H1 (cell line): ENCODE results near the gene MOB2. TPM values are rescaled to one million over a fixed set of nuclear protein-coding genes. Genes with fewer than 3 reads are reported as not detected.

Source experiments
- ATF3 ChIP-seq: IDR thresholded peaks from 2 replicates; pipeline ENCODE4 v1.6.1; 2011; ENCODE audit warnings: low read depth, mild to moderate bottlenecking, low read length; ENCODE audit not compliant: insufficient read depth
- CBX5 ChIP-seq: fragments of 300-800, 300-1000 bp; sonication (generic); IDR thresholded peaks from 2 replicates; pipeline ENCODE4 v1.7.1; 2016; ENCODE audit warnings: antibody characterized with exemption, low read length, low read depth
- CREB1 ChIP-seq: IDR thresholded peaks from 2 replicates; pipeline ENCODE4 v1.6.1; 2012; ENCODE audit warnings: inconsistent platforms
- EZH2 ChIP-seq: fragments of 200-600 bp; sonication (generic); IDR thresholded peaks from 2 replicates; pipeline ENCODE4 v1.7.1; 2012; ENCODE audit warnings: low read depth, mild to moderate bottlenecking, moderate library complexity, low read length, inconsistent platforms; ENCODE audit not compliant: severe bottlenecking
- KDM1A ChIP-seq: fragments of 200-600, 300-600 bp; sonication (generic); IDR thresholded peaks from 2 replicates; pipeline ENCODE4 v1.7.1; 2016; ENCODE audit warnings: mild to moderate bottlenecking, low read length, borderline replicate concordance
- polyA plus RNA-seq, 7 experiments: library from polyadenylated mRNA; depleted of rRNA in 3 of 7; stranded (reverse) in 5 of 7; unstranded in 2 of 7; fragments of >200 nt in 5 of 7; fragments of 200-250 nt in 2 of 7; gene quantifications; 1 replicate in 5 of 7; 2 replicates in 1 of 7; 4 replicates in 1 of 7; pipeline versions ENCODE4 v1.2.1 to v1.2.3, GENCODE V29; 2011 to 2013; ENCODE audit warnings: missing spikeins in 2 of 7, mixed read lengths in 2 of 7
- total RNA-seq: library from RNA; stranded (reverse); fragmentation: NEBNext Ultra II Directional; extraction: Animal tissue kit (Norgen Biotek cat#: 25700); gene quantifications from 2 replicates; pipeline ENCODE4 v1.2.1, GENCODE V29; 2021

MOB2 gene
- total and polyA plus RNA-seq, 2 of the 8 experiments (the other 6 are each of a cell fraction or from before 2014, with no cell fraction given), result 18.6 to 28.2 TPM

- TF ChIP-seq EZH2, result no peak
- no peak for TF ChIP-seq CBX5
- TF ChIP-seq KDM1A, result no peak
- TF ChIP-seq CREB1, result no peak
- TF ChIP-seq ATF3, result no peak
These were observed 44.3 kb upstream of the MOB2 start (continued) for GRCh38 chr11:1530686-1531448.
